Mucosa of stomach (tissue), 1 donor: Measurements from ENCODE around the gene DYTN.

ENCODE experiments used
- H3K27me3 ChIP-seq: one replicate; pipeline ENCODE4 v1.7.0; 2013; ENCODE audit warnings: mild to moderate bottlenecking, low read length; ENCODE audit not compliant: control insufficient read depth, insufficient read depth
- H3K36me3 ChIP-seq: one replicate; pipeline ENCODE4 v1.7.0; 2013; ENCODE audit warnings: low read length; ENCODE audit not compliant: control insufficient read depth, insufficient read depth
- H3K4me1 ChIP-seq: one replicate; pipeline ENCODE4 v1.7.0; 2013; ENCODE audit warnings: mild to moderate bottlenecking, low read length; ENCODE audit not compliant: control insufficient read depth, insufficient read depth
- H3K4me3 ChIP-seq: one replicate; pipeline ENCODE4 v1.7.0; 2013; ENCODE audit warnings: low read length
- H3K9ac ChIP-seq: one replicate; pipeline ENCODE4 v1.7.0; 2013; ENCODE audit warnings: mild to moderate bottlenecking, low read length, moderate library complexity
- H3K9me3 ChIP-seq: one replicate; pipeline ENCODE4 v1.7.0; 2013; ENCODE audit warnings: mild to moderate bottlenecking, low read length, moderate library complexity; ENCODE audit not compliant: control insufficient read depth
- donor health status: Pancreatic carcinoma.

The DYTN gene

DNA sequence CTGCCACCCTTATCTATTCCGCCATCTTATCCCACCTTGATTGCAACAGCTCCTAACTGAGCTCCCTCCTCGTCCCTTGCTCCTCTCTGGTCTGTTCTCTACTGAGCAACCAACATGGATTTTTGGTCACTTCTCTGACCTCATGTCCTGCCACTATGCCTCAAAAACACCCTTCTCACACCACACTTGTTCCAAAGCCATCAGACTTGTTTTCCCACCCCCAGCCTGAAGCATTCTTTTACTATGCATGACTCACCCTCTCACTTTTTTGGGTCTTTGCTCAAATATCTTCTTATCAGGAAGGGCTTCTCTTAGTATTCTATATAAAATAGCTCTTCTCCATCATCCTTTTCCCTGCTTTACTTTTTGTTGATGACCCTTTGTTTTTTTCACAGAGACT lies 78.6 kb downstream of the DYTN start:
- H3K9ac ChIP-seq, result no peak overlapping the region
- H3K27me3 ChIP-seq, result peaks cover 20% of the 10 kb centered on the region
- no peaks in the 10 kb centered on the region for H3K9me3 ChIP-seq
- H3K4me1 ChIP-seq, result no peaks in the 10 kb centered on the region
- H3K4me3 ChIP-seq, result no peak overlapping the region
- no peaks in the 10 kb centered on the region for H3K36me3 ChIP-seq

GRCh38 chr2:206635015-206635414 lies 83.2 kb downstream of the DYTN start:
- no peaks in the 10 kb centered on the region for H3K36me3 ChIP-seq
- no peaks in the 10 kb centered on the region for H3K27me3 ChIP-seq
- H3K9me3 ChIP-seq, result no peaks in the 10 kb centered on the region
- no peak overlapping the region for H3K4me3 ChIP-seq
- H3K9ac ChIP-seq, result no peak overlapping the region
- no peaks in the 10 kb centered on the region for H3K4me1 ChIP-seq

- no peaks in the 10 kb centered on the region for H3K27me3 ChIP-seq
- H3K9me3 ChIP-seq, result no peaks in the 10 kb centered on the region
- H3K36me3 ChIP-seq, result no peaks in the 10 kb centered on the region
- H3K9ac ChIP-seq, result no peak overlapping the region
- H3K4me3 ChIP-seq, result no peak overlapping the region
- no peaks in the 10 kb centered on the region for H3K4me1 ChIP-seq
These were observed 86.9 kb downstream of the DYTN start for GRCh38 chr2:206631340-206631739.

DNA sequence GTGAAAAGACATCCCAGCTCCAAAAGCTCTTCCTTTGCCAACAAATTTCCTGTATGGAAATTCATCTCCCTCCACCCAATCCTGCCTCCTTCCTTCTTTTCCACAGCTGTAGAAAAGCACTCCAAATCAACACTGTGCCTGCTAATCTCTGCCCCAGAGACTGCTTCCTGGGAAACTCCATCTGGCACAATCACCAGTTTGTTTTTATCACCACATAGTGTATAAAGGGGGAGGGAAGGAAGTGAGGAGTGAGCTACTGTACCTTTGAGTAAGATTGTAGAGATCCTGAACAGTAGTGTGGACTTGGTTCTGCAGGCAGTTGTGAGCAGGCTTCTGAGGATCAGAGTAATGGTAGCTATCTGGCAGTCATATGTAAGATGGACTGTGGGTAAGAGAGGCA lies 90.6 kb downstream of the DYTN start:
- Histone ChIP-seq H3K9ac (no peak overlapping the region), H3K9me3 (no peaks in the 10 kb centered on the region), H3K36me3 (no peaks in the 10 kb centered on the region), H3K4me3 (no peak overlapping the region), H3K4me1 (no peaks in the 10 kb centered on the region), H3K27me3 (no peaks in the 10 kb centered on the region)

- no peak overlapping the region for H3K9ac ChIP-seq
- no peak overlapping the region for H3K4me3 ChIP-seq
- H3K9me3 ChIP-seq, result no peaks in the 10 kb centered on the region
- H3K4me1 ChIP-seq, result no peaks in the 10 kb centered on the region
- no peaks in the 10 kb centered on the region for H3K36me3 ChIP-seq
- H3K27me3 ChIP-seq, result no peaks in the 10 kb centered on the region
These were observed 92.1 kb downstream of the DYTN start for GRCh38 chr2:206626108-206626507.

GRCh38 chr2:206619011-206619410 lies 99.2 kb downstream of the DYTN start:
- H3K9me3 ChIP-seq, result no peaks in the 10 kb centered on the region
- H3K36me3 ChIP-seq, result no peaks in the 10 kb centered on the region
- no peak overlapping the region for H3K9ac ChIP-seq
- no peaks in the 10 kb centered on the region for H3K4me1 ChIP-seq
- no peaks in the 10 kb centered on the region for H3K27me3 ChIP-seq
- H3K4me3 ChIP-seq, result no peak overlapping the region

- Histone ChIP-seq H3K27me3 (no peaks in the 10 kb centered on the region), H3K36me3 (no peaks in the 10 kb centered on the region), H3K4me1 (no peaks in the 10 kb centered on the region), H3K4me3 (no peak overlapping the region), H3K9ac (no peak overlapping the region), H3K9me3 (no peaks in the 10 kb centered on the region)
These were observed 102.0 kb downstream of the DYTN start for GRCh38 chr2:206616151-206616550.

DNA sequence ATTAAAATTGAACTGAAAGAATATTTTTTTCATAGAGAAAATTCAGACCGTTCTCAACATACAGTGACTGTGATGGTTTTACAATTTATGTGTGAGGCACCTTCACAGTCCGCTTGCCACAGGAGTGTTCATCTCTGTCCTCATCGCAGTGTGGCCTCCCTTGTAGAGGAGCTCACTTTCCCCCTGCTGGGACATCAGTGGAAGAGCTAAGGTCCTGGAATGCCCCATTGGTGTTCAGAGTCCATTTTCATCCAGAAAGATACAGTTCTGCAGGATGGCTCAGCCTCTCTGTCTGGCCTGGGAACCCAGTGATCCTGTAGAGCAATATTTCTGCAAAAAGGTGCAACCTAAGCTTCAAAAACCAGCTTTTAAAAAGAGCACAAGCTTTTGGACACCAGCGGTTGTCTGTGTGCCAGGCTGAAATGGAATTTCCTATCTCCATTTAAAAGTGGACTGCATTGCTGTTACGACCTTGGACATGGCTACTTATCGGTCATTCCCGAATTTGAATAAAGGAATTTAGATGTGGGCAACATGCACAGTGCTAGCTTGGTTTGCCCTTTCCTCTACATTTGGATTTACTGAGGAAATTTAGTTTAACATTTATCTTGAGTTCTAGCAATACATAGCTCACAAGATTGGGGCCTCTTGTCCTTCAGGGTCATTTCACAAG lies 102.6 kb downstream of the DYTN start:
- Histone ChIP-seq H3K4me1 (no peaks in the 10 kb centered on the region), H3K36me3 (no peaks in the 10 kb centered on the region), H3K9me3 (no peaks in the 10 kb centered on the region), H3K27me3 (no peaks in the 10 kb centered on the region), H3K9ac (no peak overlapping the region), H3K4me3 (no peak overlapping the region)

GRCh38 chr2:206614811-206615210 lies 103.4 kb downstream of the DYTN start:
- H3K4me1 ChIP-seq, result no peaks in the 10 kb centered on the region
- H3K9me3 ChIP-seq, result no peaks in the 10 kb centered on the region
- H3K4me3 ChIP-seq, result no peak overlapping the region
- H3K9ac ChIP-seq, result no peak overlapping the region
- H3K36me3 ChIP-seq, result no peaks in the 10 kb centered on the region
- H3K27me3 ChIP-seq, result no peaks in the 10 kb centered on the region

DNA sequence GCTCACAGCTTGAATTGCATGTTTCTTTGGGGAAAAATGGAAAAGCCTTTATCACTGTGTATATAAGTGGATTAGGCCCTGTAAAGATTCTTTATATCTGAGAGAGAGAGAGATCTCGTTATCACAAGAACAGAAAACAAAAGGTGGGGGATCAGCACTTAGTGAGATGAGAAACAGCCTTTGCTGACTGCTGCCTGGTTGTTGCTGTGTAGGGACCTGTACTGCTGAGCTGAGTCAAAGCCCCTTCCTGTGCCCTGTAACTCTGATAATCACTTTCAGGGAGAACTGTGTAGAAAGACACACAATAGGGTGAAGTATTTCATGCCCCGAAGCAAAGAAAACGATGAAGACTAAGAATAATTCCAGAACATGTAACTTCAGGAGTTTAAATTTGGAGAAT lies 106.5 kb downstream of the DYTN start:
- Histone ChIP-seq H3K9ac (no peak overlapping the region), H3K9me3 (no peaks in the 10 kb centered on the region), H3K4me1 (no peaks in the 10 kb centered on the region), H3K27me3 (no peaks in the 10 kb centered on the region), H3K4me3 (no peak overlapping the region), H3K36me3 (no peaks in the 10 kb centered on the region)

DNA sequence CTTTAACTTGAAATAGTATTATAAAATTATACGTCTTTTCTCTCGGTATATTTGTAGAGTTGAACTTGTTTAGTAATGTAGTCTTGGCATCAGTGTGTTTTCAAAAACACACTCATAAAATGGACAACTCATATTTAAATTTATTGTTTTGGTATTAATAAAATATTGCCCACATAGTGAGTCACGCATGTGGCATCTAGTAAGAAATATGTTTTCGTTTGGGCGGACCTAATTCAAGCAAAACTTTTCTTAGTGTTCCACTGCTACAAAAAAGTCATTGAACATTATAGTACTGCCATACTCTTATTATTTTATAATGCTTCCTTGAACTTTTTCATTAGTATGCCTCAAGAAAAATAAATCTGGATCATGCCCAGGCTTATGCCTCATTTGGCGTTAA lies 107.0 kb downstream of the DYTN start:
- Histone ChIP-seq H3K9me3 (no peaks in the 10 kb centered on the region), H3K9ac (no peak overlapping the region), H3K4me3 (no peak overlapping the region), H3K27me3 (no peaks in the 10 kb centered on the region), H3K4me1 (no peaks in the 10 kb centered on the region), H3K36me3 (no peaks in the 10 kb centered on the region)

DNA sequence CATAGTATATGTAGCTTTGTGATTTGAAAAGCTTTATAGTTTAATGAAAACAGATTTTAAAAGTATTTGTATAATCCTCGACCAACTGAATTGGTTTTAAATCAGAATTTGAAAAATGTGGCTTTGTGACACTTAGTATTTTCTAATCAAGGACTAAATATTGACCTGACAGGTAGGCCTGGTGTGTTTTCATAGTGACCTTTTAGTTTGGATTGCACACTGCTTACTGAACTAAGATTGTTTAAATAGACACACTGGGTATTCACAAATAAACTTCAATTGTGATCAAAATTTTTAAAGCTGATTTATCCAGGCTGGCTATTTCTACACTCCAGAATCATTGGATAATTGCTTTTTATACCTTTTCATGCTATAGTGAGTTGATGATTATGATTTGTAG lies 107.7 kb downstream of the DYTN start:
- Histone ChIP-seq H3K4me3 (no peak overlapping the region), H3K9me3 (no peaks in the 10 kb centered on the region), H3K4me1 (no peaks in the 10 kb centered on the region), H3K36me3 (no peaks in the 10 kb centered on the region), H3K27me3 (no peaks in the 10 kb centered on the region), H3K9ac (no peak overlapping the region)

DNA sequence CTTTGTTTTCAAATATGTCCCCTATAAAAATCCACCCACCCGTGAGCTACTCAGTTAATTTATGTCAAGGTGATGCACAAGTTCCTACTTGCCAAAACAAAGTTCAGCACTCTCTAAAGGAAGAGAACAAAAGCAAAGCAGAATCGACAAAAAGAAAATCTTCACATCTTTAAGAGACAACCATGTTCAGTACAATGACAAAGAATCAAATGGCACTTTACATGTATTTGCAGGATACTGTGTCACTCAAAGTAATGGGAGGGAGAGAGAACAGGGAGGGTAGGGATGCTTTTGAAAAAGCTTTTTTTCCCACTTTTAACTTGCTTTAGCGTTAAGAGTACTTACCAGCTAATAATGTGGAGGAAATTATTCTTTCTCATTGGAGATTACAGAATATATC lies 115.0 kb downstream of the DYTN start:
- Histone ChIP-seq H3K36me3 (no peaks in the 10 kb centered on the region), H3K27me3 (no peaks in the 10 kb centered on the region), H3K9ac (no peak overlapping the region), H3K9me3 (no peaks in the 10 kb centered on the region), H3K4me3 (no peak overlapping the region), H3K4me1 (no peaks in the 10 kb centered on the region)
